Stimulated activated naive CD4-positive, alpha-beta T cell (primary cell): ENCODE results near the gene PATJ.

Source experiments
- DNase-seq, 6 experiments: peaks; one replicate each; lab custom pipeline; 2025; lab: John Stamatoyannopoulos, UW

PATJ gene

DNA sequence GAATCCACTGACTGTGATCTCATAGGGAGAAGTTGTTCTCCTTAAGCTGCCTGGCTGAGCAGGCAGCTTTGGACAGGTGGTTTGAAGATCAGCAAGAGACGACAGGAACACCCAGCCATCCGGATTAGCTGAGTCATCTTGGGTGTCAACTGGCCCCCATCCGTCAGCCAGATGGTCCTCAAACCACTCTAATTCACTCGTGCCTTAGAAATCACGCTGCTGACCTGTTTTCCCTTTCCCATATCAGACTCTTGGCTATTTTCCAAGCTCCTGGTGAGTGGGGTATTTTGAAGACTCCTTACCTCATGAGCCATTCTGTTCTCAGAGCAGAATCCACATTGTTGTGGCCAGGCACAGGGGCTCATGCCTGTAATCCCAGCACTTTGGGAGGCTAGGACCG is 303.3 kb downstream of the PATJ start:
- DNase-seq = no peak

DNA sequence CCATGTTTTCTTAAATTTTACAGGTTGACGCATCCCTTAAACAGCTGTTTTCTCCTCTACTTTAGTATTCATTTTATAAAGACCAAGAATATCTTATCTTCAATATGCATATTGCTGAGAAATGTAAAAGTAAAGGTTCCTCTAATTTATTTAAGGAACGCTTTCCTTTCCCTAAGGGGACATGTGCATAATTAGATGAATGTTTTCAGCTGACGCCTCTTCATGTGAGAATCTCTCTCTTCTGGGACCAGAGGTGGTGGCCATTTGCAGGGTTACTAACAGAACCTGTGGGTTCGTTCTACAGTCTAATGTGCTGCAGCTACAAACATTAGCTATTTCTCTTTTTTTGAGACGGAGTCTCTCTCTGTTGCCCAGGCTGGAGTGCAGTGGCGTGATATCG is 304.6 kb downstream of the PATJ start:
- no peak for DNase-seq

DNA sequence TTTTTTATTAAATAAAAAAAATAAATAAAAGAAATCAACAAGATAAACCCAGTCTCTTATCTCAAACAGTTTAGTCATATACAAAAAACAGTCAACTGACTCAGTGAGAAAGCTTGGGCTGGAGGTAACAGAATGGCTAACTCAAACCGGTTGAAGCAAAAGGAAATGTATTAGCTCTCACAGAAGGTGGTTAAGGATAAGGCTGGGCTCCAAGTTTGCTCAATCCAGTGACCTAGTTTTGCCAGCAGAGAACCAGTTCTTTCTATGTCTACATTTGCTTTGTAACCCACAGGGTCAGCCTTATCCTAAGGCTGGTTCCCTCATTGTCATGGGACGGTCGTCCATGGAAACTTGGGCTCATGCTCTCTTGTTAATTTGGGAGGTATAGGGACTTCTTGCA is 307.9 kb downstream of the PATJ start:
- DNase-seq = no peak

DNA sequence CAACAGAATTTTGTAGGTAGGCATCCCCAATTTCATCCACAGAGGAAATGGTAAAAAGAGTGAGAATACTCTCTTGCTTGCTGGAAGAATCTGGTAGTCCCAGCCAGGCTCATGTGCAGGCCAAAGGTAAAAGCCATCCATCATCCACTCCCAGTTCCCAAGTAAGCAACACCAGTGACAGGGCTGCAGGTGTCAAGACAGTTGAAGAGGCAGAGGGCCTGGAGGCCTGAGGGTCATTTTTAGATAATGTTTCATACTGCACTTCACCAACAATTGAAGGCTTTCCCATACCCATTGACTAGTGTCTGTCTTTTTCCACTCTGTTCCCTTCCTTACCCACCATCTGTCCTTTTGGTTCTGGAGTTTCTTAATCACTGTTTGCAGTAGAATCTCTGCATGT is 310.7 kb downstream of the PATJ start:
- DNase-seq = no peak

DNA sequence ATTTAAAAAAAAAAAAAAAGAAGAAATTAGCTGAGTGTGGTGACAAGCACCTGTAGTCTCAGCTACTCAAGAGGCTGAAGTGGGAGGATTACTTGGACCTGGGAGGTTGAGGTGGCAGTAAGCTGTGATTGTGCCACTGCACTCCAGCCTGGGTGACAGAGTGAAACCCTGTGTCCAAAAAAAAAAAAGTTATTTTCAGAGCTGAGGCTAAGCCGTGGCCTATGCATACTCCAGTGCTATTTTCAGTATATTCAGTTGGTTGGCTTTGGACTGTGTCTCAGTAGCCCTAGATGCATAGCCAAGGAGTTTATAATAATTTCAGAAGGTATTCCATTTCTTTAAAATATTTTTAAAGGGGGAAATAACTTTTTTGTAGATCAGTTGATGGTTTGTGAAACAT is 311.9 kb downstream of the PATJ start:
- DNase-seq = no peak

DNA sequence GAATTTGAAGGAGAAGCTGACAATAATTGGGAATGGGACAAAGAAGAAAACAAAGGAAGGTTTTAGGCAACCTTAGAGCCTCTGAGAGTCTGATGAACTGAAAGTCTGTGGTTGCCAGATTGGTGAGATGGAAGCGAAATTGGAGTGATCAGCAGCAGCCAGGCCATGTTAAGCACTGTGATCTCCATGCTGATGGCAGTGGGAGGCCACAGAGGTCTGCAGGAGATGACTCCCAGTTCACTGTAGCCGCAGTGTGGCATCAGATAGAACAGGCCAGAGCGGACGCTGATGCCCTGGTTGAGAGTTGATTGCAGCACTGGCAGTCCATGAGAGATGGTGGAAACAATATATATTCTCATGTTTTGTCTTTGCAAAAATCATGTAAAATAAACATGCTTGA is 314.9 kb downstream of the PATJ start:
- no peak for DNase-seq

DNA sequence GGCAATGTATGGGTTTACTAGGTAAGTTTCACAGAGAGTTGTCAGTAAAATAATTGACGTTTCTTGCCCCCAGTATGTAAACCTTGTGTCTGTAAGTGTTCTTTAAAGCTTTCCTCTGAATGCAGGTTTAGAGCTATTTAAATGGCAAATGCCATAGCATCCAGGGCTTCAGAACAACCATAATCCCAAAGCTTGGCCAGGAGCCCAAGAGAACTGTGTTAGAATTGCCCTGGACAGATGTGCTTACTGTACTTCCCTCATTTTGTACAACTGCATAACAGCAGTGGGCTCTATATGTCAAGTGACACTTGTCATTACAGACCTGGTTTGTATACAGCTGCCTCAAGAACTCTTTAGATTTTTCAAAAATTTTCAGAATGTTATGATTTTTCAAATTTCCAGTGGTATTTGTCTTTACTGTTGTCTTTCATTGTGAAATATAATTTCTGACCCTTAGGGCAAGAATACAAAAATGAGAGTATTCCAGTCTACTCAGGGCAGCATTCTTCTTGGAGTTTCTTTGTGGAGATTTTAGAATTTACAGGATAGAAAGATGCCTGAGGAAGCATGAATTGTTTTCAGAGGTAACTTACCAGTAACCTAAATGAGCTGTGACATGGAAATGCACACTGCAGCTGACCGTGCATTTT is 315.5 kb downstream of the PATJ start:
- no peak for DNase-seq

DNA sequence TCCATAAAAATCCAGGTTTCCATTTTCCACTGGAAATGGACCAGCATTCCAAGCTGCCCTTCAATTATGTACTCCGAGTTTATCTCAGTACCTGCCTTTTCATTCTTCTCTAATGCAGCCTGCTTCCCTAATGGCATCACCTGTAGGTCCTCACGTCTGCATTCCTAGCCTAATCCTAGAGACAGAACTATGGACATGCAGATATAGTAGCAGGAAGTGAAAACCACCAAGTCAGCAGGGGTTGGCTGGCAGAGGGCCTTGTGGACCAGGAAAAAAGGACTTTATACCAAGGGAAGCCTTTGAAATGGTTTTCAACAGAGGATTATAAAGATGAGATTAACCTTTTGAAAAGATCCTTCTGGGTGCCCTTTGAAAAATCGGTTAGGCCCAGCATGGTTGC is 316.7 kb downstream of the PATJ start:
- DNase-seq = no peak

DNA sequence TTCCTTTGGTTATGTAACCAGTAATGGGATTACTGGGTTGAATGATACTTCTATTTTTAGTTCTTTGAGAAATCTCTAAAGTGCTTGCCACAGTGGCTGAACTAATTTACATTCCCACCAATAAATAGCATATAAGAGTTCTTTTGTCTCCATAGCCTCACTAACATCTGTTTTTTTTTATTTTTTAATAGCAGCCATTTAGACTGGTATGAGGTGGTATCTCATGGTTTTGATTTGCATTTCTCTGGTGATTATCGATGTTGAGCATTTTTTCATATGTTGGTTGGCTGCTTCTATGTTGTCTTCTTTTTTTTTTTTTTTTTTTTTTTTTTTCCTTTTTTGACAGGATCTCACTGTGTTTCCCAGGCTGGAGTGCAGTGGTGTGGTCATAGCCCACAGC is 319.8 kb downstream of the PATJ start:
- no peak for DNase-seq

DNA sequence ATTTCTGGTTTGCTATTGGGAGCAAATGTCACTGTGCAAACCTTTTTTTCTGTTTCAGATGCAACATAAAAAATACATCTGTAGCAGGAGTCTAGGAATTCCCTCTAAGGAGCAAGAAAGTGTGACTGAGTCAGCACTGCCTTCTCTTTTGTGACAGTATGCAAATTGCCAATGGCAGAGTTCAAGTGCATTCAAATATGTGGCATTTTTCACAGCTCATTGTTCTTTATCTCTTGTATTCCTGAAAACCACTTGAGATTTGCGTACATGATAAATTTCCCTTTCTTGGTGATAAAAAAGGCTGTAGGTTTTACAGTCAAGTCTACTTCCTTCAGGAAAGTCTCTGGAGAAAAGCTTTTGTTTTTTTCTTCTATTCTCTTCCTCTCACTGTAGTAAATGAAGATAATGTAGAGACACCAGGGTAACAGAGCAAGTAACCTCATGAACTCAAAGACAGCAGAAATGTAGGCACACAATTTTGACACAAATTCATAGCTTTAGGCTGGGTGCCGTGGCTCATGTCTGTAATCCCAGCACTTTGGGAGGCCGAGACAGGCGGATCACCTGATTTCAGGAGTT is 322.6 kb downstream of the PATJ start:
- DNase-seq = no peak

DNA sequence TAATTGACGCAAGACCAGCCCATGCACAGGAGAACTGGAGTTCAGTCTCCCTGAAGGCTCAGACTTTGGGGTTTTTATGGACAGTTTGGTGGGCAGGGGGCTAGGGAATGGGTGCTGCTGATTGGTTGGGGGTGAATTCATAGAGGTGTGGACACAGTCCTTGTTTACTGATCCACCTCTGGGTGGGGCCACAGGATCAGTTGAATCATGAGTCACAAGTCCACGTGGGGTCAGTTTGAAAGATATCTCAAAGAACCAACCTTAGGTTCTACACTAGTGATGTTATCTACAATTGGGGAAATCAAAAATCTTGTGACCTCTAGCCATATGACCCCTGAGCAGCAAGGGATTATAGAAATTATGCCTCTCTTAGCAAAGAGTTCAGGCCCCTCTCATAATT is 324.4 kb downstream of the PATJ start:
- no peak for DNase-seq

DNA sequence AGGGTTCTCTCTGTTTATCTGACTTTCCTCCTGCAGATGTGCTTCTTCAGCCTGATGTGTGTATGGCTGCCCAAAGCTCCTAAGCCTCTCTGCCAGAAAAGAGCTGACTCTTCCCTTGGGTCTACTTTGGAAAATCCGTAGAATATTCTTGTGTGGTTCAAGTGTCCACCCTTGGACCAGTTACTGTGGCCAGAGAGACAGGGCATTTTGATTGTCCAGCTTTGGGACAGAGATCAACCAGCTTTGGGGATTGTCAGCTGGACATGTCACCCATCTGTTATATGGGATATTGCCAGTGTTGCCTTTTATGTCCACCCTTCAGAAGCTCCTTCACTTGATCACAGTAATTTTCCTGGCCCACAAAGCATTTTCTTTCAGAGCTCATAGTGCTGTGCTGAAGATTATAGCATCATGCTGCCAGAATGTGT is 326.1 kb downstream of the PATJ start:
- DNase-seq = no peak

DNA sequence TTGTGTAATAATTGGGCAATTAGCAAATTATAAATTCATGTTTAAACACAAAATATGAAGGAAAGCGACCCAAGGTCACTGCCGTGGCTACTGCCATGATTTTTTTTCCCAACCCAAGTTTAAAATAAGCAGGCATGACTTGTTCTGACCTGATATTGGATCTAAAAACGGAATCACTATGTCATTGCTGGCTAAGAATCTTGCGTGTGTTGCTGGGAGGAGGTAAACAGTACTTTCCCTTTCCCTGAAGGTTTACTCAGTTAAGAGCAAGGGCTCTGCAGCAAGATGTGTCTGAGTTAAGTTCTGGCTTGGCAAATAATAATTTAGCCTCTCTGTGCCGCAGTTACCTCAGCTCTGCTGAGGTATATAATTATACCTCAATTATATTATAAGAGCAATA is 326.7 kb downstream of the PATJ start:
- DNase-seq = no peak

DNA sequence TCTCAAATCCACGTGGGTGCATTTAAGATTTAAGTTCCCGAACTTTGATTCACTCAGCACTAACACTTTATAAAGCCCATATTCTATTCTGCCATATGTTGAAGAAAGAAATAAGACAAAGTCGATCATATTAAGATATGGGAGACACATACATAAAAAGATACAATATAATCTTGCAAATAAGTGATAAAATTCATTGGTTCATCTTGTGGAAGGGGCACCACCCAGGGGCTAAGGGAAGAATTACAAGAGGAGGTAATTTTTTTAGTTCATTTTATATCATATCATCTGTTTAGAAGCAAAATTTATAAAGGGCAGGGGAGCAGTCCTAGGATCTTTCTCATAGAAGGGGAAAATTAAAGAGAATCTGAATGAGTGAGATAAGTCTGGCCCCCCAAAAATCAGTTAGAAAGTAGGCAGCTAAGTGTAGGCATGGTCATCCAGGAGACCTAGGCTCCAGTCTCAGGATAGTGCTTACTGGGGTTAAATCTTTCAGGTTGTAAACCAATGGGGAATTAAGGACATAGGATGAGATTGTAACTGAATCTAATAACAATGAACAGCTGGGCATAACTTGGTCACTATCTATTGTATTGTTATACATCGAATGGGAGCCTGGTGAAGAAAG is 328.2 kb downstream of the PATJ start:
- DNase-seq = no peak

DNA sequence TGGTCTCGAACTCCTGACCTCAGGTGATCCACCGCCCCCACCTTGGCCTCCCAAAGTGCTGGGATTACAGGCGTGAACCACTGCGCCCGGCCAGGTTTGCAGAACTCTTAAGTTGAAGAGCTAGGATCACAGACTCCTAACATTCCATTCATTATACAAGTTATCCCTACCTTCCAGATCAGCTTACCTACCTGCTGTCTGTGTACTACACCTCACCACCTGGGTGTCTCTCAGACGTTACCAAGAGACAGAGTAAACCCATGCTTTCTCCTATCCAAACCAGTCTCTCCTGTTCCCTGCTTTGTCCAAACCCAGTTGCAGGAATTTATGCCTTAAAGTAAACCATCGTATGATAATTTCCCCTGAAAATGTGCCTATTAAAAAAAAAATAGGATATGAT is 329.4 kb downstream of the PATJ start:
- DNase-seq = no peak

DNA sequence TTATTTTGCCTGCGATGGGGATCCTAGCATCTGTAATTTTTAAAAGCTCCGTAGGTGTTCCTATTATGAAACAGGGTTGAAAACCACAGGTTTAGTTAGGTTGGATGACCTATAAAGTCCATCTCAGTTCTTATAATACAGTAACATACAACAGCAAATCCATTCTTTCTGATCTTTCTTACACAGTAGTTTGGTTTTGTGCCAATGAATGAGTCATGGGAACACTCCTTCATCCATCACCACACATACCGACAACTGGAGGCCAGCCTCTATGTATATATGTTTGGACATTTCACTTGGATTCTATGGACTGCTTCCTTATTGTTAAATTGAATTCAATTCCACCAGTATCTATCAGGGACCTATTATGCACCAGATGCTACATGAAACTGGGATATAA is 334.0 kb downstream of the PATJ start:
- DNase-seq = no peak

DNA sequence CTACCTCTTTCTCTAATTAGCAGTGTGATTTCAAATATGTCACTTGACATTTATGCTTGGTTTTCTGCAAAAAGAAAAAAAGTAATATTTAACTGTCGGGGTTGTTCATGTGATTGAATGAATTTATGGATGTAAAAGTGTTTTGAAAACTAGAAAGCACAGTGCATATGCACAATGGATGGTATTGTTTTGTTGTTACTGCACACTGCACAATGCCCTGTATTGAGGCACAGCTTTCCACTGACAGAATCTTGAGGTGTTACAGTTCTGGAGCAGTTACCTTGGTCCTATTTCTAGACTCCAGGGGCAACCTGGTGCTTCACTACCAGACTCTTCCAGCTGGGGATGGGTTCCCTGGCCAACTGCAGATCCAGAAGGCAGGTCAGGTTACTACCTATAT is 335.5 kb downstream of the PATJ start:
- DNase-seq = no peak

DNA sequence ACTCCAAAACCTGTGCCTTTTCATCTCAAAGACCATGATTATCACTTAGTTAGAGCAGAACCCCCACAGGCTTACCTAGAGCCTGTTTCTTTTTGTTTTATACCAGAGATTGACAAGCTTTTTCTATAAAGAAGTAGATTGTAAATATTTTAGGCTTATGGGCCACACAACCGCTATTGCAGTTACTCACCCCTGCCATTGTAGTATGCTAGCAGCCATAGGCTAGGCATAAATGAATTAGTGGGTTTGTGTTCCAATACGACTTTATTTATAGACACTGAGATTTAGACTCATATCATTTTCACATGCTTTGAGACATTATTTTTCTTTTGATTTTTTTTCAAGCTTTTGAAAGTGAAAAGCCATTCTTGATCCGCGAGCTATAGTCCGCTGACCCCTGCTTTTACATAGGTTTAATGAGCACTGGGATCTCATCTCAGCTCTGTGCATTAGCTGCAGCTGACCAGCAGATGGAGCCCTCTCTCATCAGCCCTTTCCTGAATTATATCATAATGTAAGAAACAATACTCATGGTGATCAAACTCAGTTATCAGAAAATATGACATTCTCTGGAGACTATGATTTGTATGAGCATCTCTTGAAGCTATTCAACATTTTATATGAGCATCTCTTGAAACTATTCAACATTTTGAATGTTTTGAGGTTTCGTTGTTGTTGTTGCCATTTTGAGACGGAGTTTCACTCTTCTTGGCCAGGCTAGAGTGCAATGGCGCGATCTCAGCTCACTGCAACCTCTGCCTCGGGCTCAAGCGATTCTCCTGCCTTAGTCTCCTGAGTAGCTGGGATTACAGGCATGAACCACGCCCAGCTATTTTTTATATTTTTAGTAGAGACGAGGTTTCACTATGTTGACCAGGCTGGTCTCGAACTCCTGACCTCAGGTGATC is 340.4 kb downstream of the PATJ start:
- DNase-seq = peak in 3 of 6 experiments; percentile 9 to 14 (median 11)

DNA sequence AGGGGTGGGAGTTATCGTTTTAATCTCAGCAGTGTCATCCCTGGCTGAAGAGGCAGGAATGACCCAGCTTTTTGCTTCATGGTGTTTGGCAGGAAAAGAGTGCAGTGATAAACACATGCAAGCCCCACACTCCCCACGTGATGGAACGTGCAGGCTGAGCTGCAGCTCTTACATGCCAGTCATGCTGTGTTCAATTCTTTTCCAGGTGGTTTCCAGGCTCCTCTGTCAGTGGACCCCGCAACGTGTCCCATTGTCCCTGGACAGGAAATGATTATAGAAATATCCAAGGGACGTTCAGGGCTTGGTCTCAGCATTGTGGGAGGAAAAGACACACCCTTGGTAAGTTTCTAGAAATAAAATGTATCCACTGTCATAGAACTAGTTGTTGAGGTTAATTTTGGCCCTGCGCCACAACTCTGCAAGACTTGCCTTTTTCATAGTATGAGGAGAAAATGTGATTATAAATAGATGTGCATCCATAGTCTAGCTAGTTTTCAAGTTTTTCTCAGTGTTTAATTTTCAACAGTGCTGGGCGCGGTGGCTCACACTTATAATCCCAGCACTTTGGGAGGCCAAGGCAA is 342.1 kb downstream of the PATJ start:
- DNase-seq = no peak

DNA sequence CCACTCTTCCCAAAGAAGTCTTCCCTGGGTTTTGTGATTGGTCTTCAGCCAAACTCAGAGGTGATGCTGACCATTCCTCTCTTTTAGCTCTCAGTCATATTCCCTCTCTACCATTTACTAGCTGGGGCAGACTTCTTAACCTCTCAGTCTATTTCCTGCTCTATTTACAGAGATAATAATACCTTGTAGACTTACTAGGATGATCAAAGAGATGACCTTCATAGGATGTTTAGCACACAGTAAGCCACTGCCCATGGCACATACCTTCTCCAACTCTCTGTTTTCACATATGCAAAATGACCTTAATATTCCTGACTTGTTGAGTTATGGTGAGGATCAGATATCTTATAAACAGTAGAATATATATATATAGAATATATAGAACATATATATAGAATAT is 346.2 kb downstream of the PATJ start:
- DNase-seq = no peak

DNA sequence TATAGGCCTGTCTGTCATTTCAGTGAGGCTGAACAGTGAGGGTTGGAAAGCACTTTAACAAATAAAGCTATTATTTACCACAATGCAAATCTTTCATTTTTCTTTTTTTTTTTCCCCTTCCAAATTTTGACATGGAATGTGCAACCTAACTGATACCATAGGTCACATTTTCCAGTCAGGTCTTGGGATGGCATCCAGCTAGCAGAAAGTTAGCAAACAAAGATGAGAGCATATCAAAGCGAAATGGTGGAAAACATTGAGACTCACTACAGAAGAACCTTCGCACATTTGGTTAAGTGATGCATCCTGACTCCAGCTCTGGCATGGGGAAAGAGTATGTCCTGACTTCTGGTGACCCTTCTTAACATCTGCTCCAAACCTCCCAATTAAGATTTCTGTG is 347.3 kb downstream of the PATJ start:
- no peak for DNase-seq

DNA sequence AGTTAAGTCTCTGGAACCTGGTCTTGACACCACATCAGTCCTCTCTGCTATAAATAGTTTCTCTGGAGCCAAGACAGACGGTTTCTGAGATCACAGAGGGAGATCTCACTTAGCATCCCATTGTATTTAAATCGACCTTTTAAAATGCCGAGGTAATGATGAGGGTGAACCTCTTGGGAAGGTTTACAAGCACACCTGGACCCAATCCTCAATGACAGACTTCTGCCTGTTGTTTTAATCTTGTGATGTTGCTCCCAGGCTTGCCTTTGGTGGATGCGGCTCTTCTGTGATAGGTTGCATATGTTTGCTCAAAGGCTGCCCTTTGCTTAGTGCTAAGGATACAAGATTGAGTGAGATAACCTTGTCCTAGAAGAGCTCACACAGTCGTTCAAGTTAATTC is 347.7 kb downstream of the PATJ start:
- DNase-seq = no peak
